Prostate gland (tissue), 2 donors: ENCODE data around the gene TMEM150C. TPM values are rescaled to one million over a fixed set of nuclear protein-coding genes. Genes with fewer than 3 reads are reported as not detected.

Experiments
- DNase-seq: peaks from one replicate; pipeline ENCODE4 v3.0.0-alpha.2; 2019; ENCODE audit warnings: low spot score
- H3K27ac ChIP-seq, 2 donors: fragments of 200-600 bp; sonication (generic); 2 replicates each; pipeline ENCODE4 v1.5.1; 2017 to 2019
- H3K27me3 ChIP-seq: fragments of 200-600 bp; sonication (generic); replicated peaks from 2 replicates; pipeline ENCODE4 v1.5.1; 2019; ENCODE audit not compliant: insufficient read depth
- H3K36me3 ChIP-seq, 2 donors: fragments of 200-600 bp; sonication (generic); 1 replicate in 1 of 2; 2 replicates in 1 of 2; pipeline versions ENCODE4 v1.5.1 to v1.8.1; 2017 to 2019
- H3K4me1 ChIP-seq: fragments of 200-600 bp; sonication (generic); replicated peaks from 2 replicates; pipeline ENCODE4 v1.5.1; 2019
- H3K4me3 ChIP-seq, 2 donors: fragments of 200-600 bp; sonication (generic); 2 replicates each; pipeline ENCODE4 v1.5.1; 2017 to 2019
- H3K9me3 ChIP-seq: fragments of 200-600 bp; sonication (generic); 2 replicates; pipeline ENCODE4 v1.5.1; 2017
- CTCF ChIP-seq, 4 experiments: fragments of 200-600 bp in 2 of 4; fragments of 450-650 bp in 2 of 4; sonication (generic) in 2 of 4; IDR thresholded peaks; 1 replicate in 3 of 4; 2 replicates in 1 of 4; pipeline ENCODE4 v1.5.1; 2016 to 2019; ENCODE audit warnings: antibody characterized with exemption in 4 of 4, mild to moderate bottlenecking in 2 of 4, moderate library complexity in 2 of 4
- POLR2A ChIP-seq: fragments of 450-650 bp; IDR thresholded peaks from one replicate; pipeline ENCODE4 v1.6.1; 2016; ENCODE audit warnings: antibody characterized with exemption, mild to moderate bottlenecking
- POLR2AphosphoS5 ChIP-seq: sonication (generic); formaldehyde crosslinking; IDR thresholded peaks from one replicate; pipeline ENCODE4 v1.6.1; 2017; ENCODE audit warnings: antibody characterized with exemption
- WGBS: methylation state at CpG from one replicate; pipeline ENCODE4 v1.1.5; 2018; 5-methylcytosine and 5-hydroxymethylcytosine counted together
- intact Hi-C: fragments of 100-400 bp; cut with DNase I; formaldehyde crosslinking; loops from one replicate; pipeline ENCODE4 v1.14.2; 2022
- total RNA-seq, 2 donors: library from RNA; depleted of rRNA; stranded (reverse); fragments of >200 nt; gene quantifications; one replicate each; pipeline ENCODE4 v1.1.0, GENCODE V29; 2016

TMEM150C gene
- total RNA-seq, 2 donors from 2014 or later: 24.9 to 30.0 TPM

- intact Hi-C loops: no loop called here
- whole genome bisulfite sequencing: 60% methylated on average over 5 of the region's 5 CpGs
Observed at GRCh38 chr4:82591592-82591991, 29.8 kb upstream of the TMEM150C start.

GRCh38 chr4:82589756-82590155, 28.0 kb upstream of the TMEM150C start:
- intact Hi-C loops: no loop called here
- Histone ChIP-seq H3K27me3 (no peaks in the 10 kb centered on the region), H3K27ac (no peak overlapping the region), H3K4me3 (no peak overlapping the region), H3K4me1 (no peaks in the 10 kb centered on the region), H3K36me3 (no peaks in the 10 kb centered on the region), H3K9me3 (no peaks in the 10 kb centered on the region)
- TF ChIP-seq CTCF (IDR thresholded peaks at IDR 0.05) (no peak), POLR2AphosphoS5 (no peak), POLR2A (no peak)
- 40% methylated on average over 1 of the region's 1 CpG for WGBS
- DNase-seq: no peak

More at GRCh38 chr4:82591592-82591991, 29.8 kb upstream of the TMEM150C start:
- Histone ChIP-seq H3K4me1 (no peaks in the 10 kb centered on the region), H3K27ac (no peak overlapping the region), H3K9me3 (no peaks in the 10 kb centered on the region), H3K4me3 (no peak overlapping the region), H3K36me3 (no peaks in the 10 kb centered on the region), H3K27me3 (no peaks in the 10 kb centered on the region)
- no peak for DNase-seq
- TF ChIP-seq POLR2A (no peak), CTCF (IDR thresholded peaks at IDR 0.05) (no peak), POLR2AphosphoS5 (no peak)

- intact Hi-C loops: no loop called here
- WGBS: 50% methylated on average over 2 of the region's 2 CpGs
- Histone ChIP-seq H3K4me1 (no peaks in the 10 kb centered on the region), H3K27ac (no peak overlapping the region), H3K27me3 (no peaks in the 10 kb centered on the region), H3K36me3 (no peaks in the 10 kb centered on the region), H3K9me3 (no peaks in the 10 kb centered on the region), H3K4me3 (no peak overlapping the region)
- no peak for TF ChIP-seq POLR2A
- no peak for TF ChIP-seq POLR2AphosphoS5
- TF ChIP-seq CTCF (IDR thresholded peaks at IDR 0.05): no peak
- no peak for DNase-seq
Observed at GRCh38 chr4:82588771-82589270, 27.0 kb upstream of the TMEM150C start.

GRCh38 chr4:82587826-82588540, 26.2 kb upstream of the TMEM150C start:
- no peak overlapping the region for H3K4me3 ChIP-seq
- H3K9me3 ChIP-seq: no peaks in the 10 kb centered on the region
- H3K27me3 ChIP-seq: no peaks in the 10 kb centered on the region
- H3K27ac ChIP-seq: no peak overlapping the region
- H3K4me1 ChIP-seq: no peaks in the 10 kb centered on the region
- DNase-seq: no peak
- no peaks in the 10 kb centered on the region for H3K36me3 ChIP-seq
- 74% methylated on average over 8 of the region's 8 CpGs for WGBS
- no peak for TF ChIP-seq POLR2AphosphoS5
- TF ChIP-seq POLR2A: no peak
- no peak for TF ChIP-seq CTCF (IDR thresholded peaks at IDR 0.05)
- intact Hi-C loops: no loop called here
